K562 (cell line): ENCODE results near the gene GJC2. TPM values are rescaled to one million over a fixed set of nuclear protein-coding genes. Genes with fewer than 3 reads are reported as not detected.

Experiments
- BCOR ChIP-seq: fragments of 450-650 bp; IDR thresholded peaks from 2 replicates; pipeline ENCODE4 v1.6.1; 2016
- BRD9 ChIP-seq: fragments of 450-650 bp; IDR thresholded peaks from 2 replicates; pipeline ENCODE4 v1.6.1; 2018; ENCODE audit warnings: low read depth; ENCODE audit not compliant: partially characterized antibody
- DPF2 ChIP-seq: fragments of 450-650 bp; IDR thresholded peaks from 2 replicates; pipeline ENCODE4 v1.6.1; 2016
- GATA2 ChIP-seq: sonication (generic); formaldehyde crosslinking; IDR thresholded peaks from 2 replicates; pipeline ENCODE4 v1.4.0; 2020; ENCODE audit warnings: mild to moderate bottlenecking, missing genetic modification reagents
- GTF2A2 ChIP-seq: IDR thresholded peaks from 2 replicates; pipeline ENCODE4 v1.6.1; 2016; ENCODE audit warnings: mild to moderate bottlenecking, missing genetic modification characterization, missing compliant biosample characterization
- HDAC8 ChIP-seq: fragments of 450-650 bp; IDR thresholded peaks from 2 replicates; pipeline ENCODE4 v1.6.1; 2016; ENCODE audit warnings: mild to moderate bottlenecking, missing genetic modification characterization, moderate library complexity, missing compliant biosample characterization
- HMGXB4 ChIP-seq: sonication (generic); formaldehyde crosslinking; IDR thresholded peaks from 2 replicates; pipeline ENCODE4 v1.8.1; 2023; ENCODE audit warnings: mild to moderate bottlenecking, missing genetic modification reagents
- ID3 ChIP-seq, 2 experiments: fragments of 250-450 bp in 1 of 2; fragments of 450-650 bp in 1 of 2; sonication (Bioruptor Pico) in 1 of 2; IDR thresholded peaks; 2 replicates each; pipeline versions ENCODE4 v1.6.1 to v1.8.0; 2016 to 2021; ENCODE audit warnings: mild to moderate bottlenecking in 2 of 2, moderate library complexity in 2 of 2, missing compliant biosample characterization in 1 of 2, missing genetic modification characterization in 1 of 2
- L3MBTL2 ChIP-seq: fragments of 450-650 bp; IDR thresholded peaks from 2 replicates; pipeline ENCODE4 v1.6.1; 2016; ENCODE audit warnings: mild to moderate bottlenecking, moderate library complexity
- MAFK ChIP-seq: IDR thresholded peaks from 2 replicates; pipeline ENCODE4 v1.6.1; 2011; ENCODE audit warnings: low read length, improper control_type of control experiment
- MEF2A ChIP-seq: IDR thresholded peaks from 2 replicates; pipeline ENCODE4 v1.6.1; 2011; ENCODE audit warnings: low read depth, mild to moderate bottlenecking, low read length, moderate library complexity; ENCODE audit not compliant: control insufficient read depth
- NFE2L1 ChIP-seq: fragments of 450-650 bp; IDR thresholded peaks from 2 replicates; pipeline ENCODE4 v1.6.1; 2016; ENCODE audit warnings: missing genetic modification characterization, low read depth, mild to moderate bottlenecking, missing compliant biosample characterization, moderate library complexity, borderline replicate concordance
- NR2C1 ChIP-seq, 2 experiments: fragments of 450-650 bp; IDR thresholded peaks; 2 replicates each; pipeline ENCODE4 v1.6.1; 2017; ENCODE audit warnings: mild to moderate bottlenecking in 2 of 2, antibody characterized with exemption in 1 of 2, inconsistent platforms in 1 of 2, missing compliant biosample characterization in 1 of 2, missing genetic modification characterization in 1 of 2
- NR4A1 ChIP-seq, 2 experiments: fragments of 250-450 bp in 1 of 2; fragments of 450-650 bp in 1 of 2; sonication (Bioruptor Pico) in 1 of 2; IDR thresholded peaks; 2 replicates each; pipeline versions ENCODE4 v1.4.0 to v1.6.1; 2016 to 2020; ENCODE audit warnings: mild to moderate bottlenecking in 2 of 2, missing compliant biosample characterization in 1 of 2, missing genetic modification characterization in 1 of 2, moderate library complexity in 1 of 2
- POLR2A ChIP-seq: fragments of 450-650 bp; conservative IDR thresholded peaks from 2 replicates; pipeline ENCODE4 v1.6.1; 2016
- RBBP5 ChIP-seq: fragments of 200-600 bp; sonication (generic); IDR thresholded peaks from 2 replicates; pipeline ENCODE4 v1.6.1; 2012; ENCODE audit warnings: borderline replicate concordance, mild to moderate bottlenecking, low read length, control low read depth, inconsistent platforms; ENCODE audit not compliant: insufficient read depth, poor library complexity, severe bottlenecking
- RBM15 ChIP-seq: fragments of 200-400 bp; formaldehyde crosslinking; IDR thresholded peaks from 2 replicates; pipeline ENCODE4 v1.6.1; 2018; ENCODE audit warnings: mild to moderate bottlenecking, low read length, moderate library complexity; ENCODE audit not compliant: insufficient read depth
- SLC30A9 ChIP-seq: fragments of 250-450 bp; sonication (Bioruptor Pico); IDR thresholded peaks from 2 replicates; pipeline ENCODE4 v1.8.0; 2022; ENCODE audit warnings: mild to moderate bottlenecking, moderate library complexity
- TEAD2 ChIP-seq: fragments of 450-650 bp; IDR thresholded peaks from 2 replicates; pipeline ENCODE4 v1.6.1; 2016; ENCODE audit warnings: missing genetic modification characterization, control low read depth, missing compliant biosample characterization
- THRAP3 ChIP-seq: fragments of 450-650 bp; IDR thresholded peaks from 2 replicates; pipeline ENCODE4 v1.6.1; 2016; ENCODE audit warnings: mild to moderate bottlenecking, inconsistent platforms, borderline replicate concordance
- ZEB2 ChIP-seq: fragments of 450-650 bp; IDR thresholded peaks from 2 replicates; pipeline ENCODE4 v1.6.1; 2016
- ZHX1 ChIP-seq: fragments of 150-350 bp; conservative IDR thresholded peaks from 2 replicates; pipeline ENCODE4 v1.6.1; 2014; ENCODE audit warnings: low read length
- ZNF165 ChIP-seq: fragments of 250-450 bp; sonication (Bioruptor Pico); IDR thresholded peaks from 2 replicates; pipeline ENCODE4 v1.4.0; 2020; ENCODE audit warnings: borderline replicate concordance
- ZNF3 ChIP-seq: fragments of 250-450 bp; sonication (Bioruptor Pico); IDR thresholded peaks from 2 replicates; pipeline ENCODE4 v1.5.0; 2021; ENCODE audit warnings: mild to moderate bottlenecking, moderate library complexity
- polyA plus RNA-seq, 8 experiments: library from polyadenylated mRNA; depleted of rRNA in 4 of 8; stranded (reverse) in 5 of 8; unstranded in 3 of 8; fragments of >200 nt; fragmentation: Nextera tagmentation in 2 of 8; fragmentation: Illumina TruSeq in 1 of 8; extraction: Ambion mirVana in 2 of 8; extraction: Trizol in 1 of 8; gene quantifications; 2 replicates each; pipeline versions ENCODE4 v1.2.1 to v1.2.3, GENCODE V29; 2011 to 2014; ENCODE audit warnings: inconsistent platforms in 1 of 8, missing spikeins in 1 of 8
- total RNA-seq, 7 experiments: library from RNA; depleted of rRNA in 6 of 7; stranded (reverse); fragments of >200 nt in 6 of 7; fragmentation: Illumina TruSeq in 2 of 7; extraction: Trizol in 2 of 7; gene quantifications; 2 replicates each; pipeline versions ENCODE4 v1.2.1 to v1.2.3, GENCODE V29; 2011 to 2021; ENCODE audit warnings: low replicate concordance in 1 of 7

GJC2 gene
- total and polyA plus RNA-seq, 9 of the 15 experiments (the other 6 are each of a cell fraction or from before 2014, with no cell fraction given), result 0.03 to 0.62 (median 0.11) TPM; not detected in 2

GRCh38 chr1:228125185-228125584, 24.5 kb upstream of the GJC2 start (continued):
- TF ChIP-seq TEAD2, result 0 out of 2 replicates have a peak, but pooled peaks have one; percentile 37
- no peak for TF ChIP-seq BRD9
- TF ChIP-seq GATA2 (CRISPR knock-in tag), result no peak
- no peak for TF ChIP-seq RBM15
- no peak for TF ChIP-seq L3MBTL2
- no peak for TF ChIP-seq THRAP3
- TF ChIP-seq HDAC8, result peak; percentile 70; the same call in 1 of the 2 replicates
- no peak for TF ChIP-seq HMGXB4 (CRISPR knock-in tag)
- no peak for TF ChIP-seq ID3 (CRISPR knock-in tag; IDR thresholded peaks at IDR 0.05)
- TF ChIP-seq ID3 (tag; IDR thresholded peaks at IDR 0.05), result peak; percentile 62; the same call in 1 of the 2 replicates
- TF ChIP-seq ZHX1, result no peak
- TF ChIP-seq ZNF3 (CRISPR knock-in tag), result no peak
- TF ChIP-seq MEF2A, result no peak
- no peak for TF ChIP-seq NR2C1 (IDR thresholded peaks at IDR 0.05)
- TF ChIP-seq NR2C1 (tag; IDR thresholded peaks at IDR 0.05), result 0 out of 2 replicates have a peak, but pooled peaks have one; percentile 54
- no peak for TF ChIP-seq MAFK
- TF ChIP-seq ZEB2, result no peak
- TF ChIP-seq DPF2, result no peak
- TF ChIP-seq BCOR, result no peak
- TF ChIP-seq NFE2L1, result peak; percentile 48; the same call in 1 of the 2 replicates
- TF ChIP-seq ZNF165 (CRISPR knock-in tag), result no peak
- TF ChIP-seq SLC30A9 (CRISPR knock-in tag), result no peak
- TF ChIP-seq POLR2A, result no peak
- TF ChIP-seq NR4A1 (CRISPR knock-in tag; IDR thresholded peaks at IDR 0.05), result no peak
- TF ChIP-seq NR4A1 (tag; IDR thresholded peaks at IDR 0.05), result peak; percentile 95
- peak; percentile 63; the same call in 1 of the 2 replicates for TF ChIP-seq GTF2A2 (tag)
- TF ChIP-seq RBBP5, result no peak
